Muscle of arm (tissue), 12 donors: ENCODE measurements around the gene AP1M1. TPM values are rescaled to one million over a fixed set of nuclear protein-coding genes. Genes with fewer than 3 reads are reported as not detected.
A peak's percentile ranks its signal among the peaks of the same experiment; 100 is the strongest.

Experiments
- DNase-seq: peaks from one replicate; pipeline ENCODE4 v3.0.0-alpha.2; 2013
- polyA plus RNA-seq, 12 donors: library from polyadenylated mRNA; unstranded; fragments of 120-200 nt; gene quantifications; one replicate each; pipeline ENCODE4 v1.2.1, GENCODE V29; 2013; ENCODE audit not compliant: insufficient read length in 12 of 12

AP1M1 gene
- polyA plus RNA-seq, 12 donors: 33.0 to 94.9 (median 41.2) TPM; not detected in 1

DNA sequence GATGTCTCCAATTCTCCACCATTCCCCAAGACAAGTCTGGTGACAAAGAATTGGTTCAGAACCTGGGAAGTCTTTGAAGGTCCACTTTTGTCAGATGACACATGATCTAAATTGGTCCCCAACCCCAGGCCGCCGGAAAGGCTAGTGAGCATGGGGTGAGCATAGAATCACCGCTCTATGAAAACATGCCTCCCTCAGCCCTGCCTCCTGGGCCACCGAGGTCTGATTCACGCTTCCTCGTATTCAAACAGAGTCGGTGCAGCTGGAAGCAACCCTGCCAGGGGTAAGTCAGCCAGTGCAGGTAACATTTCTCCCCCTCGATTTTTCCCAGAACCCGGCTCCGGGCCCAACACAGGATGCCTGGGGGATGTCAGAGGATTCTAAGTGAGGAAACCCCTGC lies 93.0 kb downstream of the AP1M1 start:
- DNase-seq: no peak

DNA sequence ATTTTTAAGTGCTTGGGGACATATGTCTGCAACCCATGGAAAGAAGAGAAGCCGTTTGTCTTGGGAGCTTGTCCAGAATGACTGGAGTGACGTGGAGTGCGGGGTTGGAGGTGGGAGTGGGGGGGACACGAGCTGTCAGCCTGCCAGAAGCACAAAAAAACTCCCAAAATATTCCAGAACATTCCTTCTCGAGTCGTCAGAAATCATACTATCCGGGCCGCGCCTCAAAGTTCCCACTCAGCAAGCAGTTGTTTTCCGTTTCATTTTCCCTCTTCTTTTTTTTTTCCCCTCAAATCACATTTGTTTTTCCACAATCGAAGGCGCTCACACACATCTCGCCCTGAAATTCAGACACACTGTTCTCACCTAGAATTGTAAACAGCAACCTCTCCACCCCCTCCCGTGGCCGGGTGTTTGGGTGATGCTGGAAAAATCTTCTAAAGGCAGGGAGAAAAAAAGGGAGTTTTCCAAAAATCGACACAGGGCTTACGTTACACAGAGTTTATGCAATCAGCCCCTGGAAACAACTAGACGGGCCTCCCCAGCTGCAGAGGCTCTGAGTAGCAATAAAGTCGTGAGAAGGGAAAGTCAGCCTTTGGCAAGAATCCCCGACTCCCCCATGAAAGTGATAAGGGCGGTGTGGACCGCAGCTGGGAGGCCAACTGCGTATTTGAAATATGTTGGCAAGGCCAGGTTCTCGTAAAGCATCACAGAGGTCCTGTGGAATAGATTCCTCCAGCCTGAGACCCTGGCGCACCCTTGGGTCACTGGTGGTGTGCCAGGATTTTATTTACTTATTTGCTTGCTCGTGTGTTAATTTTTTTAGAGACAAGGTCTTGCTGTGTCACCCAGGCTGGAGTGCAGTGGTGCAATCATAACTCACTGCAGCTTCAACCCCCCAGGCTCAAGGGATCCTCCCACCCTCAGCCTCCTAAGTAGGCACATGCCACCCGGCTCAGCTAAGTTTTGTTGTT lies 95.7 kb downstream of the AP1M1 start:
- peak; percentile 94 for DNase-seq

DNA sequence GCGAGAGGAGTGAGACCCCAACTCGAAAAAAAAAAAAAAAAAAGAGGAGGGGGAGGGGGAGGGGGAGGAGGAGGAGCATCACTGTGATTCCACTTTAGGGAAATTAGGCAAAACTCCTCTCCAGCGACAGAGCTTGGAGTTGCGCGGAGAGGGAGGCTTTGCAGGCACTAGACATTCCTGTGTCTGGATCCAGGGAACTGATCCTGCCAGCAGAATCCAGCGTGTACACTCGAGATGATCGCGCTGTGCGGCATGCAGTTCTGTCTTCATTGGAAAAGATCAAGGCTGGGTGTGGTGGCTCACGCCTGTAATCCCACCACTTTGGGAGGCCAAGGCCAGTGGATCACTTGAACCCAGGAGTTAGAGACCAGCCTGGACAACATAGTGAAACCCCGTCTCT lies 97.3 kb downstream of the AP1M1 start:
- DNase-seq: peak; percentile 66

Other genes with a start within 250 kb of the AP1M1 start
- not detected for gene OR10H4, start 248.9 kb upstream of the AP1M1 start, polyA plus RNA-seq
- 100 to 1,000 TPM; 168 to 459 (median 216) TPM for gene TPM4, start 121.4 kb upstream of the AP1M1 start, polyA plus RNA-seq
- 10 to 100 TPM in 11 of 12 donors, not detected in 1; 18.9 to 90.2 (median 34.4) TPM for gene RAB8A, start 86.0 kb upstream of the AP1M1 start, polyA plus RNA-seq
- 1 to 10 TPM in 1 of 12 donors, under 1 TPM in 9, not detected in 2; 0.13 to 2.4 (median 0.37) TPM for gene HSH2D, start 54.2 kb upstream of the AP1M1 start, polyA plus RNA-seq
- gene CIB3, start 24.4 kb upstream of the AP1M1 start, polyA plus RNA-seq: not detected
- 10 to 100 TPM in 11 of 12 donors, not detected in 1; 58.2 to 81.6 (median 63.1) TPM for gene FAM32A, start 12.5 kb upstream of the AP1M1 start, polyA plus RNA-seq
- gene KLF2, start 126.9 kb downstream of the AP1M1 start, polyA plus RNA-seq: 100 to 1,000 TPM in 2 of 12 donors, 10 to 100 TPM in 9, not detected in 1; 22.7 to 125 (median 49.4) TPM